ENCODE data around the gene SLC25A25.

Gene SLC25A25

GRCh38 chr9:128114326-128115186 lies 46.5 kb downstream of the SLC25A25 start:
- DNase-seq: no peak

- DNase-seq: no peak
Observed at GRCh38 chr9:128115187-128116103, 47.4 kb downstream of the SLC25A25 start.

- DNase-seq: no peak
Observed at GRCh38 chr9:128116104-128117083, 48.4 kb downstream of the SLC25A25 start.

GRCh38 chr9:128117613-128118471 lies 49.8 kb downstream of the SLC25A25 start:
- DNase-seq: peak; percentile 85

- no peak for DNase-seq
Observed at GRCh38 chr9:128118472-128118857, 50.4 kb downstream of the SLC25A25 start.

- no peak for DNase-seq
Observed at GRCh38 chr9:128118971-128119665, 51.1 kb downstream of the SLC25A25 start.

GRCh38 chr9:128120061-128120740 lies 52.2 kb downstream of the SLC25A25 start:
- DNase-seq: no peak

GRCh38 chr9:128120741-128121465 lies 52.9 kb downstream of the SLC25A25 start:
- DNase-seq: no peak

- no peak for DNase-seq
Observed at GRCh38 chr9:128121466-128121810, 53.4 kb downstream of the SLC25A25 start.

- DNase-seq: no peak
Observed at GRCh38 chr9:128121924-128122808, 54.1 kb downstream of the SLC25A25 start.

GRCh38 chr9:128122809-128123175 lies 54.8 kb downstream of the SLC25A25 start:
- DNase-seq: no peak

GRCh38 chr9:128123451-128124080 lies 55.5 kb downstream of the SLC25A25 start:
- no peak for DNase-seq

GRCh38 chr9:128124451-128124850 lies 56.4 kb downstream of the SLC25A25 start:
- no peak for DNase-seq

GRCh38 chr9:128124873-128125579 lies 57.0 kb downstream of the SLC25A25 start:
- DNase-seq: peak; percentile 60

- DNase-seq: no peak
Observed at GRCh38 chr9:128125580-128126354, 57.7 kb downstream of the SLC25A25 start.

GRCh38 chr9:128127568-128127989 lies 59.5 kb downstream of the SLC25A25 start, which contains the start of gene PTGES2:
PTGES2 (minus strand) TSS chr9:128127729; CDS start chr9:128127717, 12 bp downstream.
- DNase-seq: peak; percentile 85

Data from EL (cell line).